Embryonic facial prominence (tissue), 1 donor: Measurements from ENCODE around the gene MYCBPAP.

Source experiments
- DNase-seq: peaks from one replicate; pipeline ENCODE4 v3.0.0-alpha.2; 2016; ENCODE audit errors: extremely low spot score

MYCBPAP gene, protein sequence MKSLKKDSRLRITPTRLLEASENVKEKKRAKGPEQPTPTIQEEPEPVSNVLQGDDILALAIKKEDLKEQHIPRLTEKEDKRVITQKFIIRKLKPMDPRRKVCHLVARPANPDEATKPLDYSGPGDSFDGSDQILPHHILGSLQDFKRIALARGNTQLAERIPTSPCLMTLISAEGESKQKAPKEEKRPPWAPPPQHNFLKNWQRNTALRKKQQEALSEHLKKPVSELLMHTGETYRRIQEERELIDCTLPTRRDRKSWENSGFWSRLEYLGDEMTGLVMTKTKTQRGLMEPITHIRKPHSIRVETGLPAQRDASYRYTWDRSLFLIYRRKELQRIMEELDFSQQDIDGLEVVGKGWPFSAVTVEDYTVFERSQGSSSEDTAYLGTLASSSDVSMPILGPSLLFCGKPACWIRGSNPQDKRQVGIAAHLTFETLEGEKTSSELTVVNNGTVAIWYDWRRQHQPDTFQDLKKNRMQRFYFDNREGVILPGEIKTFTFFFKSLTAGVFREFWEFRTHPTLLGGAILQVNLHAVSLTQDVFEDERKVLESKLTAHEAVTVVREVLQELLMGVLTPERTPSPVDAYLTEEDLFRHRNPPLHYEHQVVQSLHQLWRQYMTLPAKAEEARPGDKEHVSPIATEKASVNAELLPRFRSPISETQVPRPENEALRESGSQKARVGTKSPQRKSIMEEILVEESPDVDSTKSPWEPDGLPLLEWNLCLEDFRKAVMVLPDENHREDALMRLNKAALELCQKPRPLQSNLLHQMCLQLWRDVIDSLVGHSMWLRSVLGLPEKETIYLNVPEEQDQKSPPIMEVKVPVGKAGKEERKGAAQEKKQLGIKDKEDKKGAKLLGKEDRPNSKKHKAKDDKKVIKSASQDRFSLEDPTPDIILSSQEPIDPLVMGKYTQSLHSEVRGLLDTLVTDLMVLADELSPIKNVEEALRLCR

DNA sequence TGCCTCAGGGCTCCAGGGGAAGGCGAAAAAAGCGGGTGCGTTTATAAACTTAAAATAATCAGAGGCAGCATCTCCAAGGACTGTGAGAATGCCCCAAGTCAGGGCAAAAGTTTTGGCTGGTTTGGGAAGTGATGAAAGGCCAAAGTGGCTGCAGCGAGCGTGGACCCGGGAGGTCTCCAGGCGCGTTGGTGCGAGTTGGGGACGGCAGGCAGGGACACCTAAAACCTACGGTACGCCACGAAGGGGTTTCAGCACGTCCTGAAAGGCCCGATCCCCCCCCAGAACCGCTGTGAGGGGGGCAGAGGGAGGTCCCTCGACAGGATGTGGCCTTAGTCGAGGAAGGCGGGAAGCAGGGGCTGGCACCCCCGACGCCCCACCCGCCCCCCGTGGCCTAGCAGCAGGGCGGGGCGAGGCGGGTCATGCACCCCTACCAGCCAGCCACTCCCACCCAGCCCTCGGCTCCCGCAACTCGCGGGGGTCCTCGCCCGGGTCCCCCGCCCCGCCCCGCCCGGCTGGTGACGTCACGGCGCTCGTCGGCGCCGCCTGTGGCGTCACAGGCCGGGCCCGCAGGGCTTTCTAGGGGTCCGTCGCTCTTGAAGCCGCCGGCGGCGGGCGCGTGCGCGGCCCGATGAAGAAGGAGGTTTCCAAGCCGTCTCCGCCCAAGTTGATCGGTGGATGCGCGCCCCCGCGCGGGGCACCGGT, at the start of gene MYCBPAP:
MYCBPAP (plus strand) TSS at position 569 of the 702 bp plus-strand sequence. CDS start 236 bp downstream, outside the sequence.
- DNase-seq, result peak; percentile 79

DNA sequence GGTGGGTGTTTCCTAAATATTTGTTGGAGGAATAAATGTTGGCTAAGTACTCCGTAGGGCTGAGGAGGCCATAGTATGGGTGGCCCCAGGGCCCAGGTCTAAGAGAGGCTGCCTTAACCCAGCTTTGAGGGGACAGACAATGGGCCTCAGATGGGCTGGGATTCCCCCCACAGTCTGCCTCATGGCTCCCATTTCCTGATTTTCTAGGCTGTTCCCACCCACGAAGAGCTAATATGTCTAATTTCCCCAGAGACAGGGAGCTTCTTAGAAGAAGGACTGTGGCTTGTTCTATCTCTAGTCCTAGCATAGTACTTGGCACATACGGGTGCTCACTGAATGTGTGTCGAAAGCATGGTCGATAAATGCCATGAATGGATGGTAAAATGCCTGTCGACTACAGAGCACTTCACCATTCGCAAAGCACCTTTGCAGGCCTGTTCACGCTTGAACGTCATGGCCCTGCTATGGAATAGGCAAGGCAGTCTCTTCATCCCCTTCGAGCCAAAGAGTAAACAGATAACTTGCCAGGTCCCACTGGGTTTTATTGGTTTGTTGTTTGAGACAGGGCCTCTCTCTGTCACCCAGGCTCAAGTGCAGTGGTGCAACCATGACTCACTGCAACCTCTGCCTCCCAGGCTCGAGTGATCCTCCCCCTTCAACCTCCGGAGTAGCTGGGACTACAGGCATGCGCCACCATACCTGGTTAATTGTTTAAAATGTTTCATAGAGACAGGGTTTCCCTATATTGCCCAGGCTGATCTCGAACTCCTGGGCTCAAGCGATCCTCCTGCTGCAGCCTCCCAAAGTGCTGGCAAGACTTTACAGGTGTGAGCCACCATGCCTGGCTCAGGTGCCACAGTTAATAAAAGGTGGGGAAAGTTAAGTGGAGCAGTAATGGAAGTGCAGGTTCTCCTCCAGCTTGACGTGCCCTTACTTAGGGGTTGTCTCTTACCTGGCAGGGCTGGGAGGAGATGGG, 49.2 kb upstream of the MYCBPAP start:
- no peak for DNase-seq

DNA sequence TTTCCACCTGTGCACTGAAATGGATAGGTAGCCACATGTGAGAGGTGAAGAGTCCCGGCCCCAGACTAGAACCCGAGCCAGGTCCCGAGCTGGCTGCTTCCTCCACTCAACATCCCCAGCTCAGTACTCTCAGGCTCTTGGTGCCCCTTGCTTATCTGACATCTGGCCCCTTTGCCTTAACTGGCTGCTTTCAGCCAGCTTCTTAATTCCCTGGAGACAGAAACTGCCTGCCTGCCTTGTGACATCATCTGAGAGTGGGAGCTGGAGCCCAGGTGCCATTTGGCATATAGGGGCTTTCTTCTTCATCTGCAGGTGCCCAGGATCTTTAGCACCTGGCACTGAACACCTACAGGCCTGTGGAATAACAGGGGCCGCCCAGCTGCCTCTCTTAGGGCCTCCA, 48.5 kb upstream of the MYCBPAP start:
- no peak for DNase-seq

DNA sequence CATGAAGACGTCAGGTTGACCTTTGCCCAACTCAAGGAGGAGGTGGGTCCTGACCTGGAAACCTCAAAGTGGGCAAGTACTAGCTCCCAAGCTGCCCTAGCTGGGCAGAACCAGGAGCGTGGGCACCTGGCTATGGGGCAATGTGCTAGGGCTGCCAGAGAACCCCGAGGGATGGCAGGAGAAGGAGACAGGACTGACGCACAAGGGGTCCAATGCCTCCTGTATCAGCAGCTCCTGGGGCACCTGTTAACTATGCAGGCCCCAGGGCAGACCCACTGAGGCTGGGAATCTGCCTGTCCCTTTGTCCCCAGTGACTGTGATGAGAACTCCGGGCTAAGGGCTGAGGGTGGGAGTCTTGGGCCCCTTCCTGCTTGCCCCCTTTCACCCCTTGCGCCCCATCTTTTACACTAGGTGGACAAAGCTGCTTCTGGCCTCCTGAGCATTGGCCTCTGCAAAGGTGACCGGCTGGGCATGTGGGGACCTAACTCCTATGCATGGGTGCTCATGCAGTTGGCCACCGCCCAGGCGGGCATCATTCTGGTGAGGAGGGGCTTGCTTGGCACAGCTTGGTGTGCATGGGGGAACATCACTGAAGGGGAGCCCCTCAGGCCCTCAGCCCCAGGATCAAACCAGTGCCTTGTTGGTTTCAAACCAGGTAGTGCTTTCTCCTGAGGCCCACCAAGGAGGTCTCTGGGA, 47.3 kb upstream of the MYCBPAP start:
- DNase-seq, result no peak

DNA sequence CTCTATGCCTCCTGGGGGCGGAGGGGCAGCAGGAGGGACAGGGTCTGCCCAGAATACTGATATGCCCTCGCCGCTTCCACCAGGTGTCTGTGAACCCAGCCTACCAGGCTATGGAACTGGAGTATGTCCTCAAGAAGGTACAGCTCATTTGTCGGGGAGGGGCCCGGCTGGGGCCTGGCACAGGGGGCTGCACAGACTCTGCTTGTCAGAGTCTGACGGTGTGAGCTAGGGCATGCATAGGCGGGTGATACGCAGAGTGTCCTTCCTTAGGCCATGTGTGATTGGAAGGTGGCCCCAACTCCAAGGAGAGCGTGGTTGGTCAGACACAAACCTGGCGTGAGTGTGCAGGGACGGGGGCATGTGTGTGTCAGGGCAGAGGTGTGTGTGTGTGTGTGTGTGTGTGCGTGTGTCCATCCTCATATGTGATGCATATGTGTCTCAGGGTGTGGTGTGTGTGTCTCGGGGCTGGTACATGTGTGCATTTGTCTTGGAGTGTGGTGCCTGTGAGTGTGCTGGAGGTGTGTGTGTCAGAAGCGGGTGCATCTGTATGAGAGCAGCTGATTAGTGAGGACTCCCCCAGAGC, 46.6 kb upstream of the MYCBPAP start:
- no peak for DNase-seq

DNA sequence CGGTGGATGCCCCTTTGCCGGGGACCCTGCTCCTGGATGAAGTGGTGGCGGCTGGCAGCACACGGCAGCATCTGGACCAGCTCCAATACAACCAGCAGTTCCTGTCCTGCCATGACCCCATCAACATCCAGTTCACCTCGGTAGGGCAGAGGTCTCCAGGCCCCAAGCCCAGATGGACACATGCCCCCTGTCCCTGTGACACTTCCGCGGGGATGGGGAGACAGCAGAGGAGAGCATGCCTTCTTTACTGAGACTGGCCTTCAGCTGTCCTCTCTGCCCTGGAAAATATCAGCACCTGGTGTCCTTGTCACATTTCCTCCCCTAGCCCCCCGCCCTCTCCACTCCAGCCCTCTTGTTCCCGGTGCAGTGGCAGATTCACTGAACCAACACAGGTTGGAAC, 45.8 kb upstream of the MYCBPAP start:
- DNase-seq, result no peak

DNA sequence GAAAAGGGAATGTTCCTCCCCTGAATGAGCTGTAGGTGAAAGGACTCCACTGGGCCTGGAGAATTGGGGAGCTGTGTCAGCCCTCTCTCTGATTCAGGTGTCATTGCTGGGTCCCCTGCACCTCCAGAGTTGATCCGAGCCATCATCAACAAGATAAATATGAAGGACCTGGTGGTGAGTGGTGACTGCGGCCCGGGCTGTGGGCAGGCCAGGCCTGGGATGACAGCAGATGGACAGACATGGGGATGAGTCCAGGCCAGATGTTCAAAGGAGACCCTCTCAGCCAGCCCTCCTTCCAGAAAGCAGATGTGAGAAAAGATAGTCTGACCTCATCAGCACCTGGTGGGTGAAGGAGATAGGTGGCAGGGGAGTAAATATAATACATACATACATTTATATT, 44.1 kb upstream of the MYCBPAP start:
- no peak for DNase-seq

DNA sequence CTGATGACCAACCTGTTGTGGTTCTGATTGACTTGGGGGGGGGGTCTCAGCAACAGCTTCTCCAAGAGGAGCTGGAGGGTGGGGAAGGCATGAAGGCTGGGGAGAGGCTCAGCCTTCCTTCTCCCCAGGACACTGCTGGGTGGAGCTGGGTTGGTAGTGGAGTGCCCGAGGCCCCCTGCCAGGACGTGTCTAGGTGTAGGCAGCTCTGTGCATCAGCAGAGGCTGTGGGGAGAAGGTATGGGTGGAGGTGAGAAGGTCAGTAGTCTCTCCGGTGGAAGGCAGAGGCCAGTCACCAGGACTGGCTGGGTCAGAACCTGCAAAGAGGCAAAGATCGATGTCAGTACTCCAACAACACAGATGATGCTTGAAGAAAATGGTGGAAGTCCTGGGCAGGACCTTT, 43.5 kb upstream of the MYCBPAP start:
- no peak for DNase-seq

DNA sequence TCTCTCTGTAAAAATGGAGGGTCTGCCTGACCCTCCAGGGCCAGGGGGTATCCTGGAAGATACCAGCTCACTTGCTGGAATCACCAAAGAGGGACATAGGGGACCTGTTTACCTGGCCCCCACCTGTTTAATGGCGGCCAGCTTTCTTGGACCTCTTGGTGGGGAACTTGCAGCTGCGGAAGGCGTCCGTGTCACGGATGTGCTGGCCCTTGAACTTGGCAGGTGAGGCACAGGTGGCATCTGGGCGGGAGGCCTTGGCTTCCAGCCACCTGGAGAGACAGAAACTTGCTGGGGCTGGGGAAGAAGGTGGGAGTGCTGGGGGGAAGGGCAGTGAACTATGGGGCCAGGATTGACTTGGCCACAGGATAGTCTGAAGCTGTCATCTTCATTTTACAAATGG, 43.1 kb upstream of the MYCBPAP start:
- DNase-seq, result no peak

DNA sequence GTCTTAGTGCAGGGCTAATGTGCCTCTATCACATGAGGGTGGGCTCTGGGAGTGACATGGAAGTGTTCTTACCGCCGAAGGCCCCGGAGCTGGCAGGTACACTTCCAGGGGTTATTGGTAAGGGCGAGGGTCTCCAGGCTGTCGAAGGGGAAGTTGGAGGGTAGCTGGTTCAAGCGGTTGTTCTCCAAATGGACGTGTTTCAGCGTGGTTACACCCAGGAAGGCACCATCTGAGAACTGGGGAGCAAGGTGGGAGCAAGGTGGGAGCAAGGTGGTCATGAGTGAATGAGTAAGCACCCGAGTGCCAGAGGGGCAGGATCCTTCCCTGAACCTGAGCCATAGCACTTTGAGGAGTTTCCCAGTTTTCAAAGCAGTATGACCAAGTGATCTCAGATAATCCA, 42.6 kb upstream of the MYCBPAP start:
- no peak for DNase-seq

DNA sequence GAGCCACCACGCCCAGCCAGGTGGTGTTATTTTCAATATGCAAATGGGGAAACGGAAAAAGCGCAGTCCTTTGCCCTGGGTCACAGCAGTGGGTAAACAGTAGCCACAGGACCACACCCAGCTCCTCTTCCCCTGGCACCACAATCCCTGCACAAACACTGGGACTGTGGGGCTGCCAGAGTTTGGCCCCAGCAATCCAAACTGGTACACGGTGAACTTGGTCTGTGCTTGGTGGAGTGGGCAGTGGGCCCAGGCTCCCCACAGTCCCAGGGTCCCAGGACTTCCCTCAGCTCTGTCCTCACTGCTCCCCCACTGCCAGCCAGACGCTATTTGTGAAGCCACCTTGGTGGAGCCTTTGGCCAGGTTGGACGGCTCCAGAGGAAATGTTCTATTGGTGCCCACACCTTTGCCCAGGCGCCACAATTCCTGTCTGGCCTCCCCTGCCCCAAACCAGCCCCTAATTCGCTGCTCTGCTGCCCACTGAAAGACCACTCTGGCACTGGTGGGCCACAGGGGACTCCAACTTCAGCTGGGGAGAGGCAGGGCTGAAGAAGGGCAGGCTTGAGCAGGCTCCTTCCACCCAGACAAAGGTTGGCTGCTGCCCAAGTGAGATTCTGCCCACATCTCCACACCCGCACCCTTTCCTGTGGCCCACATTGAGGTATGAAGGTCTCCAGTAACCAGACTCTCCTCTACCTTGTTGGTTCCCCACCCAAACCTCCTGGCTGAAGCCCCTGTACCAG, 41.7 kb upstream of the MYCBPAP start:
- no peak for DNase-seq

DNA sequence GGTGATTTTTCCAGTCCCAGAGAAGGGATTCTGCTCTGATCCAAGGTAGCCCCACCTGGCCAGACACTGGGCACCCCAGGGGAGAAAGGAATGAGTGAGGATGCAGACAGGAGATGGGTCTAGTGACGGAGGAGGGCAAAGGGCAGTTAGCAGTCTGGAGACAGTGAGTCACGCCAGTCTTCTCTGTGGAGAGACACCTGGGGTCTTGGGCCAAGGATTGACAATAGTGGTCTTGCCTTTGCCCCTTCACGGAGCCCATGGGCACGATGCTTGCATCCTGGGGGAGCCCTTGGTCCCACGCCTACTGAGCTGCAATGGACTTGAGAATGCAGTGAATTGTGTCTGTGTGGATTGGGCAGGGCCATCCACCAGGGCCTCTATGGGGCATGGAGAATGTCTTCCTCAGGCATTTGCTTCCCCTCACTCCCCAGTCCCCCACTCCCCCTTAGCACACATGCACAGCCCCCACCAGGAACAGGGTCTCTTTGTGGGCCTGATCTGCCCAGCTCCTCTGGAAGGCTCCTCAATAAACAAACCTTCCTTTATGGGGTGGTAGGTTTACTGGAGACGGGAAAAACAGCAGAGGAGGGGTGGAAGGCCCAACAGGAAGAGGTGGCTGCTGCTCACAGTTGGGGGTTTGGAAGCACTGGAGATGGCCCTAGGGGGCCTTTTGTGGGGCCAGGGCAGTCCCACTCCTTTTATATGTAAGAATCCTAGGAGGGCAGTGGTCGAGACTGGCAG, 41.0 kb upstream of the MYCBPAP start:
- no peak for DNase-seq

DNA sequence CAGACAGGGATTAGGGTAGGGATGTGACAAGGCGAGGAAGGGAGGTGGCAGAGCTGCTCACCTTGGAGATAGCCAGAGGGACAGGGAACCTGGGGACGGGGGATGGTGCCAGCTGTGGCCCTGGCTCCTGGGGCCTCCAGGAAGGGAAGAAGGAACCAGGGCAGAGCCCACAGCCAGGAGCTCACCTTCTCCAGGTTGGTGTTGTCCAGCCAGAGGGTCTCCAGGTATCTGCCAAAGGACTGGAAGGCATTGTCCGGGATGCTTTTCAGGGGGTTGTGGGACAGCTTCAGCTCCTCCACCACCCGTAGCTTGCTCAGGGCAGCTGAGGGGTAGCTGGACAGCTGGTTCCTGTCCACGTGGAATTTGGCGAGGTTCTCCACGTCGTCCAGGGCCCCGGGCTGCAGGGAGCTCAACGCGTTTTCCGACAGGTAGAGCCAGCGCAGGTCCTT, 40.4 kb upstream of the MYCBPAP start:
- DNase-seq, result no peak

DNA sequence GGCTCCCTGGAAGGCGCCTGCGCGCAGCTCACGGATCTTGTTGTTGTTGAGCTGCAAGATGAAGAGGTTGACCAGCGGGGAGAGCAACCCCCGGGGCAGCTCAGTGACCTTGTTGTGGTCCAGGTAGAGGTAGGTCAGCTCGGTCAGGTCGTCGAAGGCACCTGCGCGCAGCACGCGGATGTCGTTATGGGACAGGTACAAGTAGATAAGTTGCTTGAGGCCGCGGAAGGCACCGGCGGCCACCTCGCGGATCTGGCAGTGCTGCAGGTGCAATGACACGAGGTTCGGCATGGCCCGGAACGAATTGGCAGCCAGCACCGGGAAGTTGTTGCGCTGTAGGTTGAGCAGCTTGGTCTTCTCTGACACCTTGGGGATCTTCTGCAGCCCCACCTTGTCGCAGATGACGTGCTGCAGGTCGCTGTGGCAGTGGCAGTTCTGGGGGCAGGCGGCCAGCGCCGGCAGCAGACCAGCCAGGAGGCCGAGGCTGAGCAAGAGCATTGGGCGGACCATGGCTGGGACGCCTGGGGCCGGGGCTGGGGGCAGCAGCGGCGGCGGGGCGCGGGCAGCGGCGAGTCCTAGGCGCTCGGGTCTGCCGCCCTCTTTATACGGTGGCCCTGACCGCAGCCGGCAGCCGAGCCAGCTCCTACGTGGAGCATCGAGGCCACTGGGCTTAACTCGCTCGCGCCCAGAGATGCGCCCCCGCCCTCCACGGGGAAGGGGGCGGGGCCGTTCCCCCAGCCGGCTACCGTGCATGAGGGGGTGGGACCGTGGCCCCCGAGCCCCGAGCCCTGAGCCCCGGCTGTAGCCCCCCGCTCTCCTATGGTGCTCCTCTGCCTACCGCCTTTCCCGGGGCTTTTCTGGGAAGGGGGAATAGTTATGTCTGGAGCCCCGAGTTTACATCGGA, 39.7 kb upstream of the MYCBPAP start, which contains the start of gene CHAD:
CHAD (minus strand) TSS at position 577 of the 904 bp plus-strand sequence; CDS start at position 510, 67 bp downstream.
- DNase-seq, result no peak

DNA sequence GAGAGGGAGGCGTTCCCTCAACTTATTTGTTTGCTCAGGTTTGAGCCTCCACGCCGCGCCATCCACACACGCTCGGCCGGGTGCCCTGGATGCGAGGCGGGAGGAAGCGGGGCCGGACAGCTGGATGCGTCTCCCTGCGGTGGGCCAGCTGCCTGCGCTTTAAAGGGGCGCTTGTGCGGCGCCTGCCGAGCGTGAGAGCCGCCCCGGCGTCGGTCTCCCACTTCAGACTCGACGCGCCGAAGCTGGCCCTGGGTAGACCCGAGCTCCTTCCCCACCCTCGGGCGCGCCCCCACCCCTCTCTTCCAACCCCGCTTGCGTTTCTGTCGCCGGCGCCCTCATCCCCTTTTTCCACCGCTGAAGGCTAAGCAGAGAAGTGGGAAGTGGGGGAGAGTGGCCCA, 39.0 kb upstream of the MYCBPAP start:
- DNase-seq, result no peak

DNA sequence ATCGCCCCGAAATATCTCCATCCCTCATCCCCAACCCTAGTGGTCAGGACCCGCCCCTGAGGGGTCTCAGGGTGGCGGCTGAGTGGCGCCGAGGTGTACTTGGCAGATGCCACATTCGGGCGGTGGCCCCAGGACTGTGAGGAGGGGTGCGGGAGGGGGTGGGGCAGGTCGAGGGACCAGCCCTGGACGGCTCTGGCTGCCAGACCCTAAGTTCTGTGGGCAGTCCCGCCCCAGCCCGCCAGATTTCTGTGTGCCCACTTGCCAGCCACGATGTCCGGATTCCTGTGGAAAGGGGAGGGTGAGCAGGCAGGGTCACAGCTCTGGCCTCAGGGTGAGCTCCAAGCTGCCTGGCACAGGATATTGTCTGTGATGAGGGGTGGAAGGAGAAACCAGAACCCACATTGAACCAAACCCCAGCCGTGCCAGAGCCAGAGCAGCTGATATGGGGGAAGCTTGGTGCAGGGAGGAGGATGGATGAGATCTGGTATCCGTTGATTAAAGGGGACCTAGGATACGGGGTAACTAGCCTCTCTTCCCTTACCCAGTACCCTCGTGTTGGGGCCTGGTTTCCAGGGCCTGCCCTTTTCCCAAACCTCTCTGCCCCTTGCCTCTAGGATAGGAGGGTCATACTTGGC, 38.5 kb upstream of the MYCBPAP start:
- DNase-seq, result no peak

DNA sequence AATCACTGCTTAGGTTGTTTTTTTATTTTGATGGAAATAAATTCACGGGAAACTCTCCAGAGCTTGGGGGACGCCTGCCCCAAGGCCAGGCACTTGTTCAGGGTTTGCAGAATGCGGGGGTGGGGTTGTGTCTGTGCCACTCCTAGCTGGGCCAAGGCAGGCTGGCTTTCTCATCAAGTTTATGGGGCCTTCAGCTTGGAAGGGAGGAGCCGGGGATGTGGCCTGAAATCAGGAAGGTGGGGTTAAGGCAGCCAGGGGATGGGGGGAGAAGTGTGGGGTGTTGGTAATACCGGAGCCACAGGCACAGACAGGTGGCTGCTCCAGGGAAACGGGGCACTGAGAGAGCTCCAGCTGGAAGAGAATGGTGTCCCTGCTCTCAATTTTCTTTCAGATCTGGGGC, 37.8 kb upstream of the MYCBPAP start:
- DNase-seq, result no peak
